ENCODE results near the gene ETV6.

The ETV6 gene

GRCh38 chr12:11722071-11722470 lies 72.6 kb downstream of the ETV6 start:
- no peak for FAIRE-seq

- FAIRE-seq, result no peak
These were observed 73.2 kb downstream of the ETV6 start for GRCh38 chr12:11722578-11723138.

- FAIRE-seq, result no peak
These were observed 74.5 kb downstream of the ETV6 start for GRCh38 chr12:11723993-11724392.

DNA sequence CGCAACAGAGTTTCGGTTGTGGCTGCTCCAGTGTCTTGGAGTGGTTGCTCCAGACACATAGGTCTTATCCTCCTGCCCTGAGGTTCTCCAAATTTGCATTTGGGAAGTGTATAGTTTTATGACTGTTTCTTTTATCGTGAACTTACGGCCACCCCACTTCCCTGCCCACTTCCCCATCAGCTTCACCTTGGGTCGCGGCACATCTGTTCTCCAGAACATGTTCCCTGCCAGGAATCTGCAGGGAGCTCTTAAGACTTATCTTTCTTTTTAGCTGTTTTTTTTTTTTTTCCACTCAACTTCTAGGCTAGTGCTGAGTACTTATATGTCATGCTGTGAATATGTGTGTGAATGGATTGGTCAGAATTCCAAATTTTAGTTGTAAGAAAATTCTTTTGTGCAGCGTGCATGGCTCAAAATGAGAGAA lies 75.4 kb downstream of the ETV6 start:
- no peak for FAIRE-seq

DNA sequence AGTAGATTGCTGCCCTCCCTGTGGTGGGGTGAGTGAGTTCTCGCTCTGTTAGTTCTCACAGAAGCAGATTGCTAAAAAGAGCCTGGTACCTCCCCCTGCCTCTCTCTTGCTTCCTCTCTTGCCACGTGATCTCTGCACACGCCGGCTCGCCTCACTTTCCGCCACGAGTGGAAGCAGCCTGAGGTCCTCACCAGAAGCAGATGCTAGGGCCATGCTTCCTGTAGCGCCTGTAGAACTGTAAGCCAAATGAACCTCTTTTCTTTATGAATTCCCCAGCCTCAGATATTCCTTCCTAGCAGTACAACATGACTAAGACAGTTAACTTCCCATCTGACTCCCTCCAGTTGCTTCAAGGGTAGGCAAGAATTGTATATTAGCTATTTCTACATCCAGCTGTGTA lies 76.2 kb downstream of the ETV6 start:
- FAIRE-seq, result no peak

GRCh38 chr12:11726659-11727058 lies 77.2 kb downstream of the ETV6 start:
- FAIRE-seq, result no peak

GRCh38 chr12:11727133-11727664 lies 77.7 kb downstream of the ETV6 start:
- no peak for FAIRE-seq

DNA sequence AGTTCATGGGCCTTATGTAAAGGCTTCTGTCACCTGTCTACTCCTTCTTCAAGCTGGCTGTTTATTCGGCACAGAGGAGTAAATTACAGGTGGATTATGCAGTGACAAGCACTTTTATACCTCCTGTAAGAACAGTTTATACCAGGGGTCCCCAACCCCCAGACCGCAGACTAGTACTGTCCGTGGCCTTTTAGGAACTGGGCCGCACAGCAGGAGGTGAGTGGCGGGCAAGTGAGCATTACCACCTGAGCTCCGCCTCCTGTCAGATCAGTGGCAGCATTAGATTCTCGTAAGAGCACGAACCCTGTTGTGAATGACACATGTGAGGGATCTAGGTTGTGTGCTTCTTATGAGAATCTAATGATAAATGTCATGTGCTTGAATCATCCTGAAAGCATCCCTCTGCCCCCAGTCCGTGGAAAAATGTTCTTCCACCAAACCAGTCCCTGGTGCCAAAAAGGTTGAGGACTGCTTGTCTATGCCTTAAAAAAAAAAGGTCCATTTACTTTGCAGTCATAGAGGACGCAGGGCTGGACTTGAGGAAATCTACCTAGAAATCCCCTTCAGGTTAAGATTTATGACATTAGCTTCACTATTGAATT lies 78.8 kb downstream of the ETV6 start:
- FAIRE-seq, result no peak

GRCh38 chr12:11729008-11729407 lies 79.5 kb downstream of the ETV6 start:
- FAIRE-seq, result no peak

- peak; percentile 5 for FAIRE-seq
These were observed 80.1 kb downstream of the ETV6 start for GRCh38 chr12:11729439-11730150.

DNA sequence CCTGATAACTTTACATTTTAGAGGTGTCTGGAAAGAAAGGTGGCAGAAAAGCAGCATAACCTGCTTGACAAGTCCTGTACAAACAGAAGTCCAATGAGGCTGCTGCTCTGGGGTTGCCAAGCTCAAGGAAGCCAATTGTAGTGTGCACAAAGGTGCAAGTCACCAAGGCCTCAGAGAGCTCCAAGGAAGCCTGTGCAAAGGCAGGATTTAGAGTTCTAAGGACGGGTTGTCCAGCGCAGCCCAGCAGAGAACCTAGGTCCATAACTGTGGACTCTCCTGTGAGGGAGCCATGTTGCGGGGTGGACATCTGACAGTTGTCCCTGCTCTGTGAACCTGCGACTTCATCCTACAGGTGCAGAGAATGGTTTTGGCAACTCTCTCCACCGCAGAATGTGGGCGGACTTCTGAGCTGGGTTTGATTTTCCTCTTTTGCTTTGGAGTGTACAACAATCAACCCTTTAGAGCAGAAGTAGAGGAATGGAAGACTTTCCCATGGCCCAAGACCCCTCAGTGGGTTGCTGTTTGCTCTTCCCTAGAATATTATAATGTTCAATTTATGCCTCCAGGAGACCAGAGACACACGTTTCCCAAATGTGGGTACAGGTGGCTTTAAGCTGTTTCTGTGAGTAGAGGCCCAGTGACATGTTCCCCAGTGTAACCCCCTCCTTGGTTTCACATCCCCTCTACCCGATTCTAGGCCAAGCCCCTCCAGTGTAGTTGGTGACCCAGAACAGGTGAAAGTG lies 81.0 kb downstream of the ETV6 start:
- no peak for FAIRE-seq

- no peak for FAIRE-seq
These were observed 81.5 kb downstream of the ETV6 start for GRCh38 chr12:11731042-11731357.

GRCh38 chr12:11731455-11731854 lies 82.0 kb downstream of the ETV6 start:
- no peak for FAIRE-seq

DNA sequence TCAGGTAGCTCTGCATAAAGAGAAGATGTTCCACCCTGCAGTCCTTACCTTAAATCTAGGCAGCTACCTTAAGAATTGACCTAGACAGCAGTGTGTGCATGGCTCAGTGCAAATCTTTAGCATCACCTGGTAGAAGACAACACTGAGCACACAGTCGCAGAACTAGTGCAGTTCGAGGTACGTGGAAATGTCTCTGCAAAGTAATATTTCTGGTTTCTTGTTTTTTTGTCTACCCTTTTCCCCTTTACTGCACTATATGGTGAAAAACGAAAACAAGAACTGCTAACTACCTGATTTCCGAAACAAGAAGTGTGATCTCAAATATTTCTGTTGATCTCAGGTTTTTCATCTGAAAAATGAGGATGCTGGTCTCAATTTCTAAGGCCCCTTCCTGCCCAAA lies 82.5 kb downstream of the ETV6 start:
- no peak for FAIRE-seq

- FAIRE-seq, result no peak
These were observed 83.2 kb downstream of the ETV6 start for GRCh38 chr12:11732715-11733114.

- FAIRE-seq, result no peak
These were observed 85.2 kb downstream of the ETV6 start for GRCh38 chr12:11734580-11735180.

DNA sequence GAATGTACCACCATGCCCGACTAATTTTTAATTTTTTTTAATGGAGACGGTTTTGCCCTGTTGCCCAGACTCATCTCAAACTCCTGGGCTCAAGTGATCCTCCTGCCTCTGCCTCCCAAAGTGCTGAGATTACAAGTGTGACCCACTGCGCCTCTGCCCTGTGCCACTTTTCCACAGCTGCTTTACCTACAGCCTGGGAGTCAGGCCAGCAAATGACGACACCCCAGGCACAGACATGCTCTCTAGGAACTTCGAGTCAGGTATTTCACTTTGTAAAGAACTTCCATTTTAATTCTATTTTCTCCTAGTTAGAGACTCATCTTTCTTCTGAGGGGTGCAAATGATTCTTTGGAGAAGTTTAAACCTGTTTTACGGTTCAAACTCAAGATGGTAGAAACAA lies 89.0 kb downstream of the ETV6 start:
- FAIRE-seq, result no peak

DNA sequence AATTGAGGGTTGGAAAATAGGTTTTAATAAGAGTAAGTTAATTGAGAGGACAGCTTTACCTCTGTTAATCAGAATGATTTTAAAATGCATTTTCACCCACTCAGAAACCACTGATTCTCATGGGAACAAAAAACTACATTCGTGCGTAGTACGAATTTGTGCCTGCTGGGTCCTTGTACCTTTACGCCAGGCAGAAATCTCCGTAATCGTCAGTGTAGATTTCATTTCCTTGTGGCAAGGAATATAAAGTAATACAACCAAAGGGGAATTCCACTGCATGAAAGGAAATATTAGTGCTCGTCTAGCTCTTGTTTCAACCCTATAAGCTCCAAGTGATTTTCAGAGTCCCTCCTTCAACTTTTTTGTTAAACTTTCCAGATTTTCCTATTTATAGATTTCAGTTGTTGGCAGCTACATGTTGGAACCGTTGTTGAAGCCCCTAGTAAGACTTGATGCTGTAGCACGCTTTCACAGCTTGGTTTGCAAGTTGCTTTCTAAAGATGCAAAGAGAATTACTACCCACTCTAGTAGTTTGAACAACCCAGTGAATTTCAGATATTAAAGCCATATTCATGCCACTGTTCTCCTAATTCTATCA lies 90.6 kb downstream of the ETV6 start:
- no peak for FAIRE-seq

DNA sequence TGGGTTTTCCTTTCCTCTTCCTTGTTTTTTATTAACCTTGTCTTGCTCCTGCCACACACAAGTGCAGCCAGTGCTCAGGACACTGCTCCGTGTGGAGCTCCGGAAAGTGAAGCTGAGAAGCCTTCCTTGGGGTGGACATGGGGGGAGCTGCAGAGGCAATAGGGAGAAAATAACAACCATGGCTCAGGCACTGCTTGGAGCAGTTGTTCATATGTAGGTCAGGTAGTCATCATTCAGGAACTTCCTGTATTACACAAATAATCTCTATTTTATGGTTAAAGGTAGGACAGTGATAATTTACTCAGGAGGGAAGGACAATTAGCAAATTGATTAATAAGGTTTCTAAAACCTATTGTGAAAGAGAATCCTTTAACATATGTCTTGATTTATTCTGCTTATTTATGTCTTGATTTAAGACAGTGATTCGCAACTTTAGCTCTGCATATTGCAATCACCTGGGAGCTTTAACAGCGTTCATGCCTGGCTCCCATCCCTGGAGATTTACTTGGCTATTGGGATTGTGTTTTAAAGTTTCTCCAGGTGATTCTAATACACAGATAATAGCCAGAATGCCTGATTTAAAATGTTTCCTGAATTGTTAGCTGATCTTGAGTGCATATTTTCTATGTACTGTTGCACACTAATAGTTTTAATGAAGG lies 92.1 kb downstream of the ETV6 start:
- FAIRE-seq, result no peak

GRCh38 chr12:11743423-11744409 lies 94.2 kb downstream of the ETV6 start:
- FAIRE-seq, result no peak

- no peak for FAIRE-seq
These were observed 94.9 kb downstream of the ETV6 start for GRCh38 chr12:11744410-11744801.
